Pons (tissue), 1 donor: ENCODE data around the gene KRIT1.
"Not testable (repeated sequence)": the region's sequence is repeated elsewhere in the genome, so short reads cannot be mapped to it uniquely, and the experiment has no call there.

Experiments used
- DNase-seq: peaks from one replicate; pipeline ENCODE4 v3.0.0-alpha.2; 2016; ENCODE audit warnings: low spot score

KRIT1 gene

GRCh38 chr7:92245487-92246359 lies at the start of gene KRIT1, which contains the start of gene ANKIB1:
Gene KRIT1, minus strand, starts transcription at chr7:92245914. Its CDS starts 3,779 bp downstream, at chr7:92242135.
Gene ANKIB1, plus strand, starts transcription at chr7:92245974. Its CDS starts 49,005 bp downstream, at chr7:92294979.
- DNase-seq: peak; percentile 85

GRCh38 chr7:92295391-92295790 lies 49.7 kb upstream of the KRIT1 start:
- peak; percentile 15 for DNase-seq

GRCh38 chr7:92293896-92294590 lies 48.3 kb upstream of the KRIT1 start:
- DNase-seq: peak; percentile 22

GRCh38 chr7:92292981-92293380 lies 47.3 kb upstream of the KRIT1 start:
- DNase-seq: no peak

- DNase-seq: no peak
Observed at GRCh38 chr7:92289321-92289720, 43.6 kb upstream of the KRIT1 start.

- no peak for DNase-seq
Observed at GRCh38 chr7:92282930-92283329, 37.2 kb upstream of the KRIT1 start.

GRCh38 chr7:92282221-92282814 lies 36.6 kb upstream of the KRIT1 start:
- no peak for DNase-seq

- DNase-seq: no peak
Observed at GRCh38 chr7:92281031-92281430, 35.3 kb upstream of the KRIT1 start.

- DNase-seq: peak; percentile 19
Observed at GRCh38 chr7:92279396-92280031, 33.8 kb upstream of the KRIT1 start.

GRCh38 chr7:92276460-92276864 lies 30.7 kb upstream of the KRIT1 start:
- no peak for DNase-seq

- DNase-seq: no peak
Observed at GRCh38 chr7:92275327-92275726, 29.6 kb upstream of the KRIT1 start.

GRCh38 chr7:92268921-92269320 lies 23.2 kb upstream of the KRIT1 start:
- no peak for DNase-seq

- DNase-seq: no peak
Observed at GRCh38 chr7:92266415-92267241, 20.9 kb upstream of the KRIT1 start.

- DNase-seq: no peak
Observed at GRCh38 chr7:92260248-92260781, 14.6 kb upstream of the KRIT1 start.

GRCh38 chr7:92259610-92260247 lies 14.0 kb upstream of the KRIT1 start:
- DNase-seq: no peak

- DNase-seq: no peak
Observed at GRCh38 chr7:92259062-92259461, 13.3 kb upstream of the KRIT1 start.

GRCh38 chr7:92255308-92255707 lies 9.6 kb upstream of the KRIT1 start:
- DNase-seq: no peak

GRCh38 chr7:92254800-92255199 lies 9.1 kb upstream of the KRIT1 start:
- not testable (repeated sequence) for DNase-seq

GRCh38 chr7:92253251-92253650 lies 7.5 kb upstream of the KRIT1 start:
- peak; percentile 97 for DNase-seq

GRCh38 chr7:92251181-92251580 lies 5.5 kb upstream of the KRIT1 start:
- peak; percentile 39 for DNase-seq

- no peak for DNase-seq
Observed at GRCh38 chr7:92250603-92251002, 4.9 kb upstream of the KRIT1 start.
